DND-41 (cell line): Measurements from ENCODE around the gene CDK5.

Source experiments
- ATAC-seq: fragments of 200-7000 bp; cut with Tn5 transposase; 3 replicates; pipeline ENCODE4 v1.9.1; 2021; ENCODE audit warnings: low read depth; ENCODE audit not compliant: insufficient read depth
- DNase-seq: peaks from one replicate; pipeline ENCODE4 v3.0.0-alpha.2; 2020
- H2AFZ ChIP-seq: 2 replicates; pipeline ENCODE4 v1.6.0; 2012; ENCODE audit warnings: low read depth, low read length
- H3K27ac ChIP-seq: 2 replicates; pipeline ENCODE4 v1.5.1; 2012; ENCODE audit warnings: low read length, inconsistent platforms
- H3K27me3 ChIP-seq: fragments of 200-600 bp; sonication (generic); 2 replicates; pipeline ENCODE4 v1.6.0; 2012; ENCODE audit warnings: low read length, mild to moderate bottlenecking, inconsistent platforms; ENCODE audit not compliant: insufficient read depth, poor library complexity
- H3K36me3 ChIP-seq: 2 replicates; pipeline ENCODE4 v1.5.1; 2012; ENCODE audit warnings: low read length, inconsistent platforms; ENCODE audit not compliant: insufficient read depth
- H3K4me1 ChIP-seq: 2 replicates; pipeline ENCODE4 v1.5.1; 2012; ENCODE audit warnings: mild to moderate bottlenecking, low read length; ENCODE audit not compliant: insufficient read depth
- H3K4me2 ChIP-seq: 2 replicates; pipeline ENCODE4 v1.6.0; 2012; ENCODE audit warnings: mild to moderate bottlenecking, moderate library complexity, low read length, inconsistent platforms; ENCODE audit not compliant: insufficient read depth
- H3K4me3 ChIP-seq, 2 experiments: fragments of 200-600 bp in 1 of 2; shearing (Covaris generic) in 1 of 2; 2 replicates each; pipeline ENCODE4 v1.5.1; 2012 to 2016; ENCODE audit warnings: inconsistent platforms in 2 of 2, low read length in 2 of 2, mild to moderate bottlenecking in 2 of 2, low read depth in 1 of 2, moderate library complexity in 1 of 2
- H3K79me2 ChIP-seq: 2 replicates; pipeline ENCODE4 v1.6.0; 2012; ENCODE audit warnings: low read length, inconsistent platforms; ENCODE audit not compliant: insufficient read depth
- H3K9ac ChIP-seq: 2 replicates; pipeline ENCODE4 v1.6.0; 2012; ENCODE audit warnings: low read depth, mild to moderate bottlenecking, inconsistent platforms, low read length, moderate library complexity
- H3K9me3 ChIP-seq: 2 replicates; pipeline ENCODE4 v1.5.1; 2012; ENCODE audit warnings: low read length, moderate library complexity, mild to moderate bottlenecking, inconsistent platforms; ENCODE audit not compliant: insufficient read depth, severe bottlenecking
- H4K20me1 ChIP-seq: 2 replicates; pipeline ENCODE4 v1.6.0; 2012; ENCODE audit warnings: low read length; ENCODE audit not compliant: insufficient read depth
- CTCF ChIP-seq: IDR thresholded peaks from 2 replicates; pipeline ENCODE4 v1.5.1; 2012; ENCODE audit warnings: borderline replicate concordance, low read length, moderate library complexity, mild to moderate bottlenecking; ENCODE audit not compliant: poor library complexity, severe bottlenecking; ENCODE audit errors: extremely low read depth
- EZH2 ChIP-seq: IDR thresholded peaks from 3 replicates; pipeline ENCODE4 v1.6.1; 2012; ENCODE audit warnings: borderline replicate concordance, low read depth, mild to moderate bottlenecking, moderate library complexity, low read length, inconsistent platforms; ENCODE audit not compliant: severe bottlenecking

The CDK5 gene

GRCh38 chr7:151020231-151020630 lies 37.5 kb downstream of the CDK5 start:
- TF ChIP-seq CTCF = no peak
- no peak for TF ChIP-seq EZH2
- DNase-seq = no peak
- H3K4me3 ChIP-seq = no peak overlapping the region
- H3K79me2 ChIP-seq = no peaks in the 10 kb centered on the region
- H3K4me2 ChIP-seq = no peak overlapping the region
- H2AFZ ChIP-seq = no peak overlapping the region
- no peaks in the 10 kb centered on the region for H3K9me3 ChIP-seq
- no peak overlapping the region for H3K9ac ChIP-seq
- H4K20me1 ChIP-seq = no peaks in the 10 kb centered on the region
- peaks cover 17% of the 10 kb centered on the region for H3K4me1 ChIP-seq
- H3K36me3 ChIP-seq = no peaks in the 10 kb centered on the region
- no peak overlapping the region for H3K27ac ChIP-seq
- peaks cover 3% of the 10 kb centered on the region for H3K27me3 ChIP-seq
- ATAC-seq = no peak

- Histone ChIP-seq H3K79me2 (no peaks in the 10 kb centered on the region), H2AFZ (no peak overlapping the region), H3K9ac (no peak overlapping the region), H3K27ac (no peak overlapping the region), H3K9me3 (no peaks in the 10 kb centered on the region), H3K4me2 (no peak overlapping the region), H3K27me3 (peaks cover 3% of the 10 kb centered on the region), H3K4me1 (peaks cover 17% of the 10 kb centered on the region), H3K4me3 (no peak overlapping the region), H3K36me3 (no peaks in the 10 kb centered on the region), H4K20me1 (no peaks in the 10 kb centered on the region)
- DNase-seq (no peak), ATAC-seq (no peak)
- TF ChIP-seq EZH2 = no peak
- no peak for TF ChIP-seq CTCF
Measured at GRCh38 chr7:151019130-151019447, 38.6 kb downstream of the CDK5 start.

GRCh38 chr7:151018421-151019129 lies 39.1 kb downstream of the CDK5 start:
- H3K4me1 ChIP-seq = peaks cover 17% of the 10 kb centered on the region
- peaks cover 3% of the 10 kb centered on the region for H3K27me3 ChIP-seq
- no peak for TF ChIP-seq EZH2
- no peak for TF ChIP-seq CTCF
- H3K79me2 ChIP-seq = no peaks in the 10 kb centered on the region
- H3K36me3 ChIP-seq = no peaks in the 10 kb centered on the region
- H3K4me3 ChIP-seq = peak overlapping the region in 1 of 2 experiments; percentile 57; a peak in 2 of 4 replicates
- DNase-seq = no peak
- peak overlapping the region; percentile 86 for H3K4me2 ChIP-seq
- no peaks in the 10 kb centered on the region for H4K20me1 ChIP-seq
- H3K27ac ChIP-seq = 0 out of 2 replicates have a peak overlapping the region, but pooled peaks have one; percentile 37
- H3K9me3 ChIP-seq = no peaks in the 10 kb centered on the region
- peak overlapping the region; percentile 77 for H2AFZ ChIP-seq
- peak overlapping the region; percentile 53 for H3K9ac ChIP-seq
- ATAC-seq = no peak
